Epithelial cell of prostate (primary cell): ENCODE results near the gene CNTNAP5.
"Not testable (repeated sequence)": the region's sequence is repeated elsewhere in the genome, so short reads cannot be mapped to it uniquely, and the experiment has no call there.

Experiments used
- DNase-seq: peaks from one replicate; pipeline ENCODE4 v3.0.0-alpha.2; 2011; ENCODE audit warnings: low read depth, low spot score
- H3K27ac ChIP-seq: fragments of 450-650 bp; 2 replicates; pipeline ENCODE4 v1.5.1; 2017; ENCODE audit warnings: mild to moderate bottlenecking

CNTNAP5 gene

DNA sequence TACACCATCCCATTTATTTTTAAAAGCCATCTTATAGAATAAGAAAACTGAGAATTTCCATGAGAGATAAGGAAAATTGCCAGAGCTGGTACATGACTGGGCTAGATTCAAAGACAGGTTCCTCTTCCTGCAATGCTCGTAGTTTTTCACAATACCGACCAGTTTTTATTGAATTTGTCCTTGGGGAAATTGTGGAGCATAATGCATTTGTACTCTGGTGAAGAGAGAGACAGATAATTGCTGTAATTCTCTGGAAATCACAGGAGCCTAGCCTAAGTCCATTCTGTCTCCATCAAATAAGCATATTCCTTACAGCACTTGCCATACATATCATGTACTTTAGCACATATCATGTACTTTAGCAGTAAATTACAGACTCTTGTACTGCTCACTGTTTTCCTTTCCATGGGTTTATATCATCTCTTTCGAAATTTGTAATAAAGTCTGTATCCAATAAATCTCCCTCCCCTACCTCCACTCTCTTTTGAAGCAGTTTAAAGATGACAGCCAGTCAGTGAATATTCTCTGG, 355.2 kb downstream of the CNTNAP5 start:
- DNase-seq: no peak
- H3K27ac ChIP-seq: no peak overlapping the region

DNA sequence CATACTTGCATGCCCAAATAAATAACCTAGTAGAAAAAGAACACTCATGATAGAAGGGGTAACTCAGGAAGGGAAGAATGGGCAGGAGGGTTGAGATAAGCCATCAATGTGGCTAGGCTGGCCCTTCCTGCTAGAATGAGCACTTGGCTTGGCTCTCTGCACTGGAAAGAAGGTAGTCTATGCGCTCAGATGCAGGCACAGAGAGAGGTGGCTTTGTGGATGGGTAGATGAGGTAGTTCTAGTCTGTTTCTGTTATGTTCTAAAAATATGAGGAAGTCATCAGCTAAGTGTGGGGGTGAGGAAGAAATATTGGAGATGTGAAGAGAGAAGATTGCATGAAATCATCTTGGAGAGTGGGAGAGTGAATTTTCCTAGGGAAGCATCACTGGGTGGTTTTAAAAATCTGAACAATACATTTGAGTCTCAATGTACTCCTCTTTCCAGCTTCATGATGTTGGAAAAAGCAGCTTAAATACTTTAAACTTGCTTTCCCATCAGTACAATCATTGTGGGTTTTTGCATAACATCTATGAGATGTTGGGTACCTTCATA, 357.1 kb downstream of the CNTNAP5 start:
- DNase-seq: no peak
- H3K27ac ChIP-seq: no peak overlapping the region

DNA sequence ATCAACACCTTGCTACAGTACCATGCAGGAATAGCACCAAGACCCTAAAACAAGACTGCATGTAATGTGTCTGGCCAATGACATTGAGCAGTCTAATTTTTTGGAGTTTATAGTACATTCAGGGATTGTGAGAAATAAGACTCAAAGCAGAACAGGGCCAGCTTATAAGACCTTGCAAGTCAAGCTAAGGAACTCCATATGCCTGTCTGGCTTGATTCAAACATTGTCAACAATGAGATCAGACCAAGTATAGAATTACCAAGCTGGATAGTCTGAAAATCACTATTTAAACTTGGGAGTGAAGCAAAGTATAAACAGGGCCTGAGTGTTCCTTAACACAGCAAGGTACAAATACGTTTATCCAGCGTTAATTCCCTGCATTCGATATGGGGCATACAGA, 370.9 kb downstream of the CNTNAP5 start:
- H3K27ac ChIP-seq: no peak overlapping the region
- no peak for DNase-seq

DNA sequence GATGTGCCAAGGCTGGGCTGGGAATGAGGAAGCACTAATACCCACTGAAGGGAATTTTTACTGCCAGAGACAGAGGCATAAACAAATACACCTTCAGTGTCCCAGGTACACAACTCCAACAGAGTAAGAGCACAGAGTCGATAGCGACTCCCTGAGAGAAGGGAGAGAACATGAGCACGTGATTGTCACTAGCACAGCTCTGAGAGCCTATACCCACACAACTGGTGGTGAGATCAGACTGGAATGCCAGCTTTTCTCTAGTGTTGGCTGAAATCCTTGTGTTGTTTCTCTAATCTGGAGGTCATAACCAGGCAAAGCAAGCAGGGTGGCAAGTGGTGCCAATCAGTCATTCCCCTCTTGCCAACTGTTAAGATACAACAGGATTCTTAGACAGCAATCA, 377.2 kb downstream of the CNTNAP5 start:
- no peak for DNase-seq
- H3K27ac ChIP-seq: no peak overlapping the region

DNA sequence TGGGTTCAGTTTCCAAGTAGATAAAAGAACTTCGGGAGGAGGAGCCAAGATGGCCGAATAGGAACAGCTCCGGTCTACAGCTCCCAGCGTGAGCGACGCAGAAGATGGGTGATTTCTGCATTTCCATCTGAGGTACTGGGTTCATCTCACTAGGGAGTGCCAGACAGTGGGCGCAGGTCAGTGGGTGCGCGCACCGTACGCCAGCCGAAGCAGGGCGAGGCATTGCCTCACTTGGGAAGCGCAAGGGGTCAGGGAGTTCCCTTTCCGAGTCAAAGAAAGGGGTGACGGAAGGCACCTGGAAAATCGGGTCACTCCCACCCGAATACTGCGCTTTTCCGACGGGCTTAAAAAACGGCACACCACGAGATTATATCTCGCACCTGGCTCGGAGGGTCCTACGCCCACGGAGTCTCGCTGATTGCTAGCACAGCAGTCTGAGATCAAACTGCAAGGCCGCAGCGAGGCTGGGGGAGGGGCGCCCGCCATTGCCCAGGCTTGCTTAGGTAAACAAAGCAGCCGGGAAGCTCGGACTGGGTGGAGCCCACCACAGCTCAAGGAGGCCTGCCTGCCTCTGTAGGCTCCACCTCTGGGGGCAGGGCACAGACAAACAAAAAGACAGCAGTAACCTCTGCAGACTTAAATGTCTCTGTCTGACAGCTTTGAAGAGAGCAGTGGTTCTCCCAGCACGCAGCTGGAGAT, 382.9 kb downstream of the CNTNAP5 start:
- not testable (repeated sequence) for DNase-seq, H3K27ac ChIP-seq

DNA sequence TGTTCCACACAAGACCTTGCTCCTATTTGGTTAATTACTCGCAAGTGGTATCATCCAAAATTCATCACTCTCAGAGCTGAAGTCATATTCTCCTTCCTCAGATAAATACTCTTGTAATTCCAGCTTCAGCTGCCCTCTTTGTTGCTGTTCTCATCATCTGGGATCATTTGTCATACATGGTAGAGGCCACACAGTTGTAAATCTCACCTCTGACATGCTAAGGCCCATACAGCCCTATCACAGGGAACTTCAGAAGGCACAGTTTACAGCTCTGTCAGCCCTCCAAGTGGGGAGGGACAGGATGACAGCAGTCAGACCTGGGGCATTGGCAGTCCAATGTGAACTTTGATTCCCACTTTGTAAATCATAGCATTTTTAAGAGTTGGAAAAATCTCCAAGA, 399.0 kb downstream of the CNTNAP5 start:
- no peak for DNase-seq
- H3K27ac ChIP-seq: no peak overlapping the region

DNA sequence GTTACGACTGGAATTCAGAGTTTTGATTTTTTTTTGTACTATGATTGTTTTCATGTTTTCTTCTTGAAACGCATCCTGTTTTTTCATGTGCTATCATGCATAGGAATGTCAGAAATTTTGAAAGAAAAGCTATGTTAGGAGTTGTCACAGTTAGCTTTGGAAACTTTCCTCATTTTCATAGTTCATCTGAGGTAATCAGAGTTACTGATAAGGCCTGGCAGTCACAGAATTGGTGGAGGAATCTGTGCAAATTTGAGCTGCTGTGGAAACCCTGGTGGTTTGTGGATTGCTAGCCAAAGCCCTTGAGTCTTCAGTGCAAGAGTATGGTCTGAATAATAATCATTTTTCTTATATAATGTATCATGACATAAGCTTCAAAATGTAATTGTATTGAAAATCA, 401.0 kb downstream of the CNTNAP5 start:
- DNase-seq: no peak
- no peak overlapping the region for H3K27ac ChIP-seq

DNA sequence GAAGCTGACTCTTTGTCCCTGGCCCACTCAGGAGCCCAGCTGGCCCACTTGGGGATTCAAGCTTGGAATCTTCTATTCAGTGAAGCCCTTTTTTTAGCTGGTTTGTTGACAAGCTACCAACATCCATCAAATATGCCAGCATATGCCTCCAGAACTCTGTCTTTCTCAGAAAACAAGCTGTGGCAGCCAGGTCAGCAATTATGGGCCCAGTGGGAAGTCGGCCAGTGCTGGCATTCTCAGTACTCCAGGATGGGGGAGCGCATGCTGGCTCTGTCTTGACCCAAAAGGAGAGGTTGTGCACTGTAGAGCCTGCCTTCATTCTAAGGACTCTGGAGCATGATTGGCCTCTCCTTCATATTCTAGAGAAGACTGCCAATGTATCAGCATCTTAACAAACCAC, 401.5 kb downstream of the CNTNAP5 start:
- no peak for DNase-seq
- H3K27ac ChIP-seq: no peak overlapping the region

DNA sequence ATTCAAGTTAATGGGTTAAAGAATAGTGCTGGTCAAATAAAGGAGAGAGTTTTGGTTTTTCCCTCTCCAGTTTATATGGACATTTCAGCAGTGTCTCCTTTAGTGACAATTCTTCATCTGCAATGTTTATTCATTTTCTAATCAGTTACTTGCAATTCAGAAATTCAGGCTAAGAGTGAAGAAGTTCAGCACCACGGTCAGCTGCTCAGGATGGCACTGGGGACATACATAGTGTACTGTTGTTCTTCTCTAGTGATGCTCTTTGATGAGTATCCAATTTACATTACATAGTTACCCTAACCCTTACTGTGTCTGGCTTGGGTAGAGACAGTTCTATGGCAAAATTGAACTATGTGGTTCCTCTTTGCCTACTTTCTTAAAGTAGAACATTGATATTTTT, 412.7 kb downstream of the CNTNAP5 start:
- no peak for DNase-seq
- H3K27ac ChIP-seq: no peak overlapping the region

DNA sequence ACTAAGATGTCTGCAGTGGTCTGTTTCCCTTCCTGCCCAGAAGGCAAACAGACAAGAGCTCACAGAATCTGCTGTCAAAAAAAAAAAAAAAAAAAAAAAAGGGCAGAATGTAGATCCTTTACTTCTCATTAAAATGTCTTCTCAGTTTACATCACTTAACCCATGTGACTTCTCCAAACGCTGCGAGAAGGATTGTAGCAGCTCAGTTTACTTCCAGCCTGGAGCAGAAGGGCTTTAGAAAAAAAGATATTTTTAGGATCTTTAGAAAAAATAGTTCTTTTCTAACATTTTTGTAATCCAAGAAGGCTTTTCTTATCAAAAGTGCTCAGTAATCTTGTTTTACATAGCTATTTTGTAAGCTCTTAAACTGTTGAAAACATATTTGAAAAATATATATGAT, 425.4 kb downstream of the CNTNAP5 start:
- no peak for DNase-seq
- H3K27ac ChIP-seq: no peak overlapping the region

DNA sequence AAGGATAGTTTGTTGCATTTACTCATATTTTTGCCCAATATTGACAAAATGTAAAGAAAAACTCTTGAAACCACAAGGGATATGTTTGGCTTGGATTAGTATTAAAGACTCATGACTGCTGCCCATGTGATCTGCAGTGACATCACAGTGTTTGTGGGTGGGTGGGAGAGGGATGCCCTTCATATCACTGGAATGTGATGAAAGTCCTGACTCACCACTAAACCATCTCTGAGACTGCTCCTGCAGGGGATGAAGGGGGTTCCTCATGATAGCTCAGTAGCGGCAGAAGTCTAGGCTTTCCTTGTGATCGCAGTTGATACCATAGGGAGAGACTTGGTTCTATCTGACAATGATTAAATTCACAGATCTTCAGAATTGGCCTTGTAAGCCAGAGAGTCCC, 451.2 kb downstream of the CNTNAP5 start:
- no peak for DNase-seq
- H3K27ac ChIP-seq: no peak overlapping the region

DNA sequence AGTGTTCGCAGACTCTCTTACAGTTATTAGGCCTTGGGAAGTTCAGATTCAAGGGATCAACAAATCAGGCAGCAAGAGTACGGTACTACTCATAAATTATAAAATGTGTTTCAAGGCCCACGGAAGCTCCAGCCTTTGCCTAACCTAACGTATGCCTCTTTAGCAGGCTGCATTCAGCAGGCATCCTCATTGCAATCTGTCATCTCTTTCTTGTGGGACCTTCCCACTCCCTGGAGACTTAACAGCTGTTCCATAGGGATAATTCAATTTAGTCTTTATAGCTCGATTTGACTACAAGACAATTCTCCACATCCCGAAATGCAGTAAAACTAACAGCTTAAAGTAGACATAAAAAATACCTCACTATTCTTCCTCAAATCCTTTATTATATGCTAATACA, 453.7 kb downstream of the CNTNAP5 start:
- DNase-seq: no peak
- H3K27ac ChIP-seq: no peak overlapping the region

DNA sequence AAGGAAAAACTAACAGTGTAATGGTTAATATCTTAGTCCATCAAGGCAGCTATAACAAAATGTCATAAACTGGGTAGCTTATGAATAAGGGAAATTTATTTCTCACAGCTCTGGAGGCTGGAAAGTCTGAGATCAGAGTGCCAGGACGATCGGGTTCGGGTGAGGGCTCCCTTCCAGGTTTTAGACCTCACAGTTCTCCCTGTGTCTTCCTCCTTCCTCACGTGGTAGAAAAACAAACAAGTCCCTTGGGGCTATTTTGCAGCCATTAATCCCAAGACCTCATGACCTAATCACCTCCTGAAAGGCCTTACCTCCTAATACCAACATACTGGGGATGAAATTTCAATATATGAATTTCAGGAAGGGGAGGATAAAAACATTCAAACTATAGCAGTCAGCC, 455.9 kb downstream of the CNTNAP5 start:
- no peak overlapping the region for H3K27ac ChIP-seq
- no peak for DNase-seq

DNA sequence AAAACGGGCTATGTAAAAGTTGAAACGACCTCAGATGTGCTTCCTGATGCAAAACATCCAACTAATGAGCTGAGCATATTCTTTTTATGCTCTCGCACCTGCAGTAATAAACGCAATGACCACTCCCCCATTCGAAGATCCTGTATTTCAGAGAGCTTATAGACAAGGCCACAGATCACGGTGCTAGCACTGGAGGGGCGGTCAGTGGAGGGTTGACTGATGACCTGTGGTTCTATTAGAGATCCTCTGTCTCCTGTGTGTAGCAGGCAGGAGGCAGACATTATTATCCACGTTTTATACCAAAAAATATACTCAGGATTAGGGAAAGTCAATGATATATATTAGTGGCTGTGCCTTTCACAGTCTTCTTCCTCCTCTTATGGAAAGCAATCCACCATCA, 457.0 kb downstream of the CNTNAP5 start:
- no peak overlapping the region for H3K27ac ChIP-seq
- DNase-seq: no peak

DNA sequence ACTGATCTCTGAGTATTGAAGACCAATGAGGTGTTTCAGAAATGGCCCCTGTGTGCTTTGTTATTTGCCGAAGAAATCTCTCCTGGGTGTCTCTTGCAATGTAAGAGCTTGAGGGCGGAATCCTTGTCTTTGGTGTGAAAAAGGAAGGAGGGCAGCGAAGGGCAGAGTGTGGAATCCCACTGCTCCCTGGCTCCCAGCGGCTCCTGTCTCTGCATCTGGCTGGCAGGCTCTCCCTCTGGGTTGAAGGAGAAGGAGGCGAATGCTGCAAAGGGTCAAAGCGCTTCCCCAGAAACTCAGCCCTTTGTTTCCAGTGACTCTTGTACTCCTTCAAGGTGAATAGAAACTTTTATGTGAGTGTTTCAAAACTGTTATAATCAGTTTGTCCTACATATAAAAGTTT, 457.5 kb downstream of the CNTNAP5 start:
- no peak overlapping the region for H3K27ac ChIP-seq
- DNase-seq: no peak

DNA sequence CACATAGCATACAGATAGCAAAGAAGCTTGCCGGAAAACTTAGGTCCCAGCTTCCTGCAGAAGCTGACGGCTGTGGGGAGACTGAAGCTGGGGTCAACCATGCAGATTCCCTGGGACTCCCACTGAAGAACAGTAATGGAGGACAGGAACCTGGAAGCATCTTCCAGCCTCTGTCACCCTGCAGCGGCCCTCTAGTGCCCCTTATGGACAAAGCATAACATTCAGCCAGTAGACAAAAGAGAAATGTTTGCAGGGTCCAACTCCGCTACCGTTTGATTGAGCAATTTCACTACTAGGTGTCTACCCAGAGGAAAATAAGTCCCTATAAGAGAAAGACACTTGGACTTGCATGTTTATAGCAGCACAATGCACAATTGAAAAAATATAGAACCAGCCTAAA, 460.6 kb downstream of the CNTNAP5 start:
- DNase-seq: no peak
- H3K27ac ChIP-seq: no peak overlapping the region

DNA sequence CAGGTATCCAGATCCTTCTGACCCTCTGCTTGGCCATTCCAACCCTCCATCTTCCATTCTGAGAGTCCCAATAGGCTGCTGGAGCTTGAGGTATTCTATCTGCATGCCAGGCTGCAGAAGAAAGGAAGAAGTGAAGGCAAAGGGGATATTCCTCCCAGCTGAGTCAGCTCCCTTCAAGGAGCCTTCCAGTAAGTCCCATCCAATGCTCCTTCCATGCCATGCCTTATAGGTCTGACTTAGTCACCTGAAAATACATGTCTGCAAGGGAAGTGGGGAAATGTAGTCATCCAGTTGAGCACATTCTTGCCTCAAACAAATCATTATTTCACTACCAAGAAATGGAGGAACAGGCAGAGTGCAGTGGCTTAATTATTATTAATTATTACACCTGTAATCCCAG, 464.6 kb downstream of the CNTNAP5 start:
- H3K27ac ChIP-seq: no peak overlapping the region
- no peak for DNase-seq

DNA sequence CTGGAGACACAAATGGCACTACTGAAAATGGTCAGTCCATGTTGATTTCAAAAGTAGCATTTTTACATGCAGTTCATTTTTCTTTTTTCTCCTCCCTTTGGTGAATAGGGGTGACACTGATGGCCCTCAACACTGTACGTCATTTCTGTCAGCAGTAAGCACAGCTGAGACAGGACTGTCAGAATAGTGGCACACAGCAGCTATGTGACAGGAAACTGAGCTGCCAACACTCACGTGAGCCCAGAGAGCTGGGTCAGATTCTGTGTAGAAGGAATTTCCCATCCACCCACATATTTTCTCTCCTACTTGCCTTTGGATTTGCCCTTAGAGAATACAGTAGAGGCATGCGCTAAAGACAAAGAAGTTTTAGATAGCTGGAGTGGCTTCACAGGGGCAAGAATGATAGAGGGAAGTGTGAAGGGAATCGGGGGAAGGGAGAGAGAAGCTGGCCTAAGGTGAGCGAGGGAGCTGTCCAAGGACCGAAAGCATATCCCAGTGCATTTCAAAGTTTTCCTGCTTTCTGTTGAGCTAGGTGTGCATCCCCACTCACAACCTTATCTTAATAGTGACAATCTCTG, 476.6 kb downstream of the CNTNAP5 start:
- H3K27ac ChIP-seq: no peak overlapping the region
- no peak for DNase-seq

DNA sequence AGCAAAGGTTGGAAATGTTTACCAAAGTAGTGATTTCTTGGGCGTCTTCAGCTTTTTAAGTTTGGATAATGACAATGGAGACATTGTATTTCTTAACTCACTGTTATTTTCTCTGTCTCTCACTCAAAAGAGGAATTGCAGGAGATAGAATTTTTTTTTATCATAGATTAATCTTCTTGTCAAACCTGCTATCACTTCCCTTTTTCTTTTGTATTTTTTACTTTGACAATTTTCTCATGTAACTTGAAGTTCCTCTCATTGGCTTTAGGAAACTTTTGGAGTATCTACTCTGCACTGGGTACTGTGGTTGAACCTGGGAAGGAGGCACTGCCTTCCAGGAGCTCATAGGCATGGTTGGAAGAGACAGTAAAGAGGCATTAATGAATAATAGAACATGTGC, 489.1 kb downstream of the CNTNAP5 start:
- DNase-seq: no peak
- no peak overlapping the region for H3K27ac ChIP-seq

DNA sequence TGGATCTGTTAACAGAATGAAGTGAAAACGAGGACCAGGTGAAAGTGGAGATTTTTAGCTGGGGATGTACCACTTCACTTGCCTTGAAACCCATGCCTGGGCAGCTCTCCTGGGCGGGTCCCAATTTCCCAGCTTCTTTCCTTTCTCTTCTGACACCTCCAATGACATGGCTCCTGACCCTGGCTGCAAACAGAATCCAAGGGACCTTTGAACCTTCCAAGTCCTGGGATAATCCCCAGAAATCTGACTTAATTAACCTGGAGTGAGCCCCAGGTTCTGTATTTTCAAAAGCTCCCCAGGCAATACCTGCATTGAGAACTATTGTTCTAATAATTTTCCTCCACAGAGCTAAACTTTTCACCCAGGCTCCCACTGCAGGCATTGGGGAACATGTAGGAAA, 495.9 kb downstream of the CNTNAP5 start:
- no peak overlapping the region for H3K27ac ChIP-seq
- DNase-seq: no peak

DNA sequence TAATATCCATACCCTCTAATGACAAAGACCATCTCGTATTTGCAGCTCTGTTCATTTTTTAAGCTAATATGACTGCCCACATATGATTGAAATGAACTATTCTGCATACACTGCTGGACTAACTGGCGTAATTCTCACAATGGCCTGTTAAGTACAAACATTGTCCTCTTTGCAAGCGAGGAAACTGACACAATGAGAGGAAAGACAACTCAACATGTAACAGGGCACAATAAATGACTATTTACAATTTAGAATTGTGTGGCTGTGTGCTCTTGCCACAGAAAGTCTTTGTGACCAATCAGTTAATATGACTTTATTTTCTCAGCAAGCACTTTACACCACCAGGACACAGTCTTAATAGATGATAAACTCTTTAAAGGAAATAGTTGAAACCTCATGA, 498.0 kb downstream of the CNTNAP5 start:
- no peak overlapping the region for H3K27ac ChIP-seq
- DNase-seq: no peak
